ENCODE data around the gene MYO3A. TPM values are rescaled to one million over a fixed set of nuclear protein-coding genes. Genes with fewer than 3 reads are reported as not detected.

The MYO3A gene
- total and polyA plus RNA-seq, 12 donors, result 0.14 to 1.3 (median 0.50) TPM; not detected in 8

GRCh38 chr10:25934621-25935139 lies 651 bp downstream of the MYO3A start:
- no peak for TF ChIP-seq POLR2A (IDR thresholded peaks at IDR 0.05)
- TF ChIP-seq, protein P1, sequence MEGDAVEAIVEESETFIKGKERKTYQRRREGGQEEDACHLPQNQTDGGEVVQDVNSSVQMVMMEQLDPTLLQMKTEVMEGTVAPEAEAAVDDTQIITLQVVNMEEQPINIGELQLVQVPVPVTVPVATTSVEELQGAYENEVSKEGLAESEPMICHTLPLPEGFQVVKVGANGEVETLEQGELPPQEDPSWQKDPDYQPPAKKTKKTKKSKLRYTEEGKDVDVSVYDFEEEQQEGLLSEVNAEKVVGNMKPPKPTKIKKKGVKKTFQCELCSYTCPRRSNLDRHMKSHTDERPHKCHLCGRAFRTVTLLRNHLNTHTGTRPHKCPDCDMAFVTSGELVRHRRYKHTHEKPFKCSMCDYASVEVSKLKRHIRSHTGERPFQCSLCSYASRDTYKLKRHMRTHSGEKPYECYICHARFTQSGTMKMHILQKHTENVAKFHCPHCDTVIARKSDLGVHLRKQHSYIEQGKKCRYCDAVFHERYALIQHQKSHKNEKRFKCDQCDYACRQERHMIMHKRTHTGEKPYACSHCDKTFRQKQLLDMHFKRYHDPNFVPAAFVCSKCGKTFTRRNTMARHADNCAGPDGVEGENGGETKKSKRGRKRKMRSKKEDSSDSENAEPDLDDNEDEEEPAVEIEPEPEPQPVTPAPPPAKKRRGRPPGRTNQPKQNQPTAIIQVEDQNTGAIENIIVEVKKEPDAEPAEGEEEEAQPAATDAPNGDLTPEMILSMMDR (IDR thresholded peaks at IDR 0.05), result peak in 2 of 6 experiments; percentile 18 to 22
- no peaks in the 10 kb centered on the region for H3K9me3 ChIP-seq (replicated peaks in 1 of 3)
- DNase-seq, result no peak
- no peaks in the 10 kb centered on the region for H3K36me3 ChIP-seq (replicated peaks in 1 of 2)
- H3K27me3 ChIP-seq, result peaks cover 26% of the 10 kb centered on the region
- WGBS, 4 donors, result 1 to 3% (median 1%) methylated on average over 34 to 35 of the region's 35 CpGs
- H3K4me3 ChIP-seq, result peak overlapping the region in 1 of 4 donors; percentile 17
- peaks cover 0 to 7% of the 10 kb centered on the region in 2 donors for H3K4me1 ChIP-seq (replicated peaks in 1 of 2)
- intact Hi-C loops (cut with DNase I), result no loop called here
- H3K27ac ChIP-seq, result no peak overlapping the region

- Histone ChIP-seq H3K4me1 (replicated peaks in 1 of 2) (peaks cover 0 to 7% of the 10 kb centered on the region in 2 donors), H3K27ac (no peak overlapping the region), H3K27me3 (peaks cover 24% of the 10 kb centered on the region), H3K36me3 (replicated peaks in 1 of 2) (no peaks in the 10 kb centered on the region), H3K9me3 (replicated peaks in 1 of 3) (no peaks in the 10 kb centered on the region), H3K4me3 (no peak overlapping the region)
- TF ChIP-seq, protein P1 (IDR thresholded peaks at IDR 0.05), result no peak
- no peak for TF ChIP-seq POLR2A (IDR thresholded peaks at IDR 0.05)
- intact Hi-C loops (cut with DNase I), result no loop called here
- DNase-seq, result no peak
Measured at GRCh38 chr10:25938405-25938804, 4.4 kb downstream of the MYO3A start.

DNA sequence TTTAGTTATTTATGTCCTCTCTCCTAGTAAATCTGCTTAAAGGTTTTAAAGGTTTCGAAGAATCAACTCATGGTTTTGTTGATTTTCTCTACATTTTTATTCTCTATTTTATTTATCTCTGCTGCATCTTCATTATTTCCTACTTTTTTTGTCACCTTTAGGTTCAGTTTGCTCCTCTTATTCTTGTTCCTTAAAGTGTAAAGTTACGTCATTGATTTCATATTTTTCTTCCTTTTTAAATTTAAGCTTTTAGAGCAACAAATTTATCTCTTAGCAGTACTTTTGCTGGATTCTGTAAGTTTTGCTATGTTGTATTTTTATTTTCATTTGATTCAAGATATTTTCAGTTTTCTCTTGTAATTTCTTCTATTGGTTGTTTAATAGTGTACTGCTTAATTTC lies 10.7 kb downstream of the MYO3A start:
- no peaks in the 10 kb centered on the region for H3K4me1 ChIP-seq (replicated peaks in 1 of 2)
- no peak overlapping the region for H3K27ac ChIP-seq
- H3K36me3 ChIP-seq (replicated peaks in 1 of 2), result no peaks in the 10 kb centered on the region
- no peak overlapping the region for H3K4me3 ChIP-seq
- intact Hi-C loops (cut with DNase I), result no loop called here
- H3K9me3 ChIP-seq (replicated peaks in 1 of 3), result no peaks in the 10 kb centered on the region
- TF ChIP-seq, protein P1 (IDR thresholded peaks at IDR 0.05), result no peak
- no peak for TF ChIP-seq POLR2A (IDR thresholded peaks at IDR 0.05)
- DNase-seq, result no peak
- 89 to 97% (median 93%) methylated on average over 2 of the region's 2 CpGs for WGBS, 4 donors
- no peaks in the 10 kb centered on the region for H3K27me3 ChIP-seq

GRCh38 chr10:25952857-25953256 lies 18.8 kb downstream of the MYO3A start:
- Histone ChIP-seq H3K36me3 (replicated peaks in 1 of 2) (no peaks in the 10 kb centered on the region), H3K4me3 (no peak overlapping the region), H3K9me3 (replicated peaks in 1 of 3) (no peaks in the 10 kb centered on the region), H3K27ac (no peak overlapping the region), H3K4me1 (replicated peaks in 1 of 2) (no peaks in the 10 kb centered on the region), H3K27me3 (no peaks in the 10 kb centered on the region)
- intact Hi-C loops (cut with DNase I), result no loop called here
- DNase-seq, result no peak
- TF ChIP-seq POLR2A (IDR thresholded peaks at IDR 0.05), result no peak
- TF ChIP-seq, protein P1 (IDR thresholded peaks at IDR 0.05), result no peak
- 57 to 66% (median 62%) methylated on average over 2 of the region's 2 CpGs for WGBS, 4 donors
